Transverse colon (tissue), 3 donors: Measurements from ENCODE around the gene ARHGAP44.

ENCODE experiments used
- EP300 ChIP-seq: sonication (generic); formaldehyde crosslinking; IDR thresholded peaks from one replicate; pipeline ENCODE4 v1.6.1; 2017; ENCODE audit warnings: antibody characterized with exemption, low read depth
- POLR2A ChIP-seq: fragments of 450-650 bp; IDR thresholded peaks from one replicate; pipeline ENCODE4 v1.6.1; 2016; ENCODE audit warnings: antibody characterized with exemption, mild to moderate bottlenecking, moderate library complexity
- TF ChIP-seq, protein P1 (sequence below), 5 experiments: fragments of 200-600 bp in 3 of 5; fragments of 450-650 bp in 2 of 5; sonication (generic) in 3 of 5; IDR thresholded peaks; 1 replicate in 2 of 5; 2 replicates in 3 of 5; pipeline ENCODE4 v1.5.1; 2016 to 2017; ENCODE audit warnings: antibody characterized with exemption in 5 of 5, inconsistent platforms in 3 of 5, mild to moderate bottlenecking in 2 of 5, moderate library complexity in 1 of 5

DNA sequence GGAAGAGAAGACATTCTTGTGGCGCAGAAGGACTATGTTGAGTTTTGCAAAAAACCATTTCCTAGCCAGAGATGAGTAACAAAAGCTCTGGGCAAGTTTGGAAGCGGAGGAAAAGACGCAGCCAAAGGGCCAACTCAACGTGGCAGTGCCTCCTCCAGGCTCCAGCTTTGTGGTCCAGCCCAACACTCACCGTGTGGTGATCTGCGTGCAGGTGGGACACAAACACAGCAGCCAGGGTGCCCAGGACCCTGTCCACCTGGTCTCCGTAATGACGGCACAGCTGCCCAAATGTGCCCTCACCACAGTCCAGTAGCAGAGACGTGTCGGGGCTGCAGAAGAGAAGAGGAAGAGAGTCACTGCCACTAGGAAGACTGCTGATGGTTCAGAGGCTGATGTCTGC is 207.1 kb downstream of the ARHGAP44 start:
- TF ChIP-seq EP300, result no peak
- TF ChIP-seq POLR2A, result no peak
- TF ChIP-seq, protein P1, sequence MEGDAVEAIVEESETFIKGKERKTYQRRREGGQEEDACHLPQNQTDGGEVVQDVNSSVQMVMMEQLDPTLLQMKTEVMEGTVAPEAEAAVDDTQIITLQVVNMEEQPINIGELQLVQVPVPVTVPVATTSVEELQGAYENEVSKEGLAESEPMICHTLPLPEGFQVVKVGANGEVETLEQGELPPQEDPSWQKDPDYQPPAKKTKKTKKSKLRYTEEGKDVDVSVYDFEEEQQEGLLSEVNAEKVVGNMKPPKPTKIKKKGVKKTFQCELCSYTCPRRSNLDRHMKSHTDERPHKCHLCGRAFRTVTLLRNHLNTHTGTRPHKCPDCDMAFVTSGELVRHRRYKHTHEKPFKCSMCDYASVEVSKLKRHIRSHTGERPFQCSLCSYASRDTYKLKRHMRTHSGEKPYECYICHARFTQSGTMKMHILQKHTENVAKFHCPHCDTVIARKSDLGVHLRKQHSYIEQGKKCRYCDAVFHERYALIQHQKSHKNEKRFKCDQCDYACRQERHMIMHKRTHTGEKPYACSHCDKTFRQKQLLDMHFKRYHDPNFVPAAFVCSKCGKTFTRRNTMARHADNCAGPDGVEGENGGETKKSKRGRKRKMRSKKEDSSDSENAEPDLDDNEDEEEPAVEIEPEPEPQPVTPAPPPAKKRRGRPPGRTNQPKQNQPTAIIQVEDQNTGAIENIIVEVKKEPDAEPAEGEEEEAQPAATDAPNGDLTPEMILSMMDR (IDR thresholded peaks at IDR 0.05), result no peak
